Vagina (tissue), 2 donors: ENCODE measurements around the gene SYS1. TPM values are rescaled to one million over a fixed set of nuclear protein-coding genes. Genes with fewer than 3 reads are reported as not detected.
A peak's percentile ranks its signal among the peaks of the same experiment; 100 is the strongest.

Experiments used
- DNase-seq, 2 donors: peaks; one replicate each; pipeline ENCODE4 v3.0.0-alpha.2; 2017; ENCODE audit errors: extremely low spot score in 2 of 2
- H3K27ac ChIP-seq: fragments of 200-600 bp; sonication (generic); one replicate; pipeline ENCODE4 v1.5.1; 2019
- H3K27me3 ChIP-seq: fragments of 200-600 bp; sonication (generic); one replicate; pipeline ENCODE4 v1.5.1; 2019
- H3K36me3 ChIP-seq, 2 donors: fragments of 200-600 bp; sonication (generic); one replicate each; pipeline ENCODE4 v1.5.1; 2017 to 2019
- H3K4me1 ChIP-seq: fragments of 200-600 bp; sonication (generic); one replicate; pipeline ENCODE4 v1.5.1; 2019
- H3K4me3 ChIP-seq, 2 donors: fragments of 200-600 bp; sonication (generic); 1 replicate in 1 of 2; 2 replicates in 1 of 2; pipeline ENCODE4 v1.5.1; 2016 to 2019
- H3K9me3 ChIP-seq: fragments of 200-600 bp; sonication (generic); one replicate; pipeline ENCODE4 v1.5.1; 2019
- CTCF ChIP-seq, 3 experiments: fragments of 450-650 bp in 2 of 3; fragments of 200-600 bp in 1 of 3; sonication (generic) in 1 of 3; IDR thresholded peaks; one replicate each; pipeline ENCODE4 v1.5.1; 2017 to 2019; ENCODE audit warnings: antibody characterized with exemption in 3 of 3, mild to moderate bottlenecking in 2 of 3, moderate library complexity in 2 of 3
- POLR2A ChIP-seq, 2 donors: fragments of 450-650 bp; IDR thresholded peaks; one replicate each; pipeline ENCODE4 v1.6.1; 2017; ENCODE audit warnings: antibody characterized with exemption in 2 of 2, mild to moderate bottlenecking in 2 of 2, moderate library complexity in 2 of 2
- POLR2AphosphoS5 ChIP-seq, 2 donors: sonication (generic); formaldehyde crosslinking; IDR thresholded peaks; one replicate each; pipeline ENCODE4 v1.9.0; 2017; ENCODE audit warnings: antibody characterized with exemption in 2 of 2, mild to moderate bottlenecking in 2 of 2, low read depth in 1 of 2; ENCODE audit not compliant: insufficient read depth in 1 of 2
- intact Hi-C: fragments of 100-400 bp; cut with DNase I; formaldehyde crosslinking; loops from one replicate; pipeline ENCODE4 v1.15.1; 2023
- total RNA-seq: library from RNA; depleted of rRNA; stranded (reverse); fragments of >200 nt; gene quantifications from one replicate; pipeline ENCODE4 v1.2.3, GENCODE V29; 2016

The SYS1 gene
- total RNA-seq, 1 donor from 2014 or later = 44.9 TPM

- TF ChIP-seq CTCF (IDR thresholded peaks at IDR 0.05) (no peak), POLR2AphosphoS5 (IDR thresholded peaks at IDR 0.05; ENCODE audit: insufficient read depth in 1 of 2, low read depth in 1 of 2) (peak in 1 of 2 donors; percentile 19)
- H3K36me3 ChIP-seq = no peaks in the 10 kb centered on the region
- H3K4me3 ChIP-seq = no peak overlapping the region
- no peaks in the 10 kb centered on the region for H3K9me3 ChIP-seq
- H3K27ac ChIP-seq = peak overlapping the region; percentile 18
- H3K27me3 ChIP-seq = no peaks in the 10 kb centered on the region
- intact Hi-C loops = loop anchor here (5.0 kb wide), 1 partner anchor 92 kb away; no protein-coding TSS in a partner anchor
- peaks cover 23% of the 10 kb centered on the region for H3K4me1 ChIP-seq
- no peak for DNase-seq
These were observed 7.5 kb upstream of the SYS1 start for GRCh38 chr20:45355209-45356084.

GRCh38 chr20:45358282-45359068 is 4.5 kb upstream of the SYS1 start:
- Histone ChIP-seq H3K9me3 (no peaks in the 10 kb centered on the region), H3K27me3 (no peaks in the 10 kb centered on the region), H3K27ac (peak overlapping the region; percentile 65), H3K36me3 (no peaks in the 10 kb centered on the region), H3K4me1 (peaks cover 30% of the 10 kb centered on the region), H3K4me3 (no peak overlapping the region)
- intact Hi-C loops = loop anchor here (5.0 kb wide), 1 partner anchor 89 kb away; no protein-coding TSS in a partner anchor
- no peak for TF ChIP-seq CTCF (IDR thresholded peaks at IDR 0.05)
- TF ChIP-seq POLR2AphosphoS5 (IDR thresholded peaks at IDR 0.05; ENCODE audit: insufficient read depth in 1 of 2, low read depth in 1 of 2) = peak; percentile 34 to 91
- peak in 1 of 2 donors; percentile 97 for DNase-seq

- Histone ChIP-seq H3K27ac (peak overlapping the region; percentile 65), H3K27me3 (no peaks in the 10 kb centered on the region), H3K36me3 (no peaks in the 10 kb centered on the region), H3K4me1 (peaks cover 36% of the 10 kb centered on the region), H3K4me3 (no peak overlapping the region), H3K9me3 (no peaks in the 10 kb centered on the region)
- no peak for TF ChIP-seq POLR2AphosphoS5 (IDR thresholded peaks at IDR 0.05; ENCODE audit: insufficient read depth in 1 of 2, low read depth in 1 of 2)
- no peak for TF ChIP-seq CTCF (IDR thresholded peaks at IDR 0.05)
- no peak for TF ChIP-seq POLR2A (IDR thresholded peaks at IDR 0.05)
- intact Hi-C loops = loop anchor here (5.0 kb wide), 1 partner anchor 88 kb away; no protein-coding TSS in a partner anchor
- DNase-seq = no peak
These were observed 3.9 kb upstream of the SYS1 start for GRCh38 chr20:45359069-45359405.

- intact Hi-C loops = loop anchor here (5.0 to 10.0 kb wide), 2 partner anchors 88 to 415 kb away; no protein-coding TSS in a partner anchor
These were observed 3.4 kb upstream of the SYS1 start for GRCh38 chr20:45359406-45360148.

More at GRCh38 chr20:45359406-45360148, 3.4 kb upstream of the SYS1 start:
- DNase-seq = no peak
- Histone ChIP-seq H3K36me3 (no peaks in the 10 kb centered on the region), H3K27me3 (no peaks in the 10 kb centered on the region), H3K4me3 (no peak overlapping the region), H3K9me3 (no peaks in the 10 kb centered on the region), H3K27ac (peak overlapping the region; percentile 65), H3K4me1 (peaks cover 40% of the 10 kb centered on the region)
- no peak for TF ChIP-seq CTCF (IDR thresholded peaks at IDR 0.05)
- no peak for TF ChIP-seq POLR2A (IDR thresholded peaks at IDR 0.05)
- no peak for TF ChIP-seq POLR2AphosphoS5 (IDR thresholded peaks at IDR 0.05; ENCODE audit: insufficient read depth in 1 of 2, low read depth in 1 of 2)
